Activated CD4-positive, alpha-beta T cell treated with anti-CD3 and anti-CD28 coated beads, Interleukin-2, amount 50 U/mL, for 4 hours (primary cell): Measurements from ENCODE around the gene GAMT.
"Not testable (repeated sequence)": the region's sequence is repeated elsewhere in the genome, so short reads cannot be mapped to it uniquely, and the experiment has no call there.

ENCODE experiments used
- DNase-seq, 2 experiments: peaks; one replicate each; pipeline ENCODE4 v3.0.0-alpha.2; 2020

GAMT gene

DNA sequence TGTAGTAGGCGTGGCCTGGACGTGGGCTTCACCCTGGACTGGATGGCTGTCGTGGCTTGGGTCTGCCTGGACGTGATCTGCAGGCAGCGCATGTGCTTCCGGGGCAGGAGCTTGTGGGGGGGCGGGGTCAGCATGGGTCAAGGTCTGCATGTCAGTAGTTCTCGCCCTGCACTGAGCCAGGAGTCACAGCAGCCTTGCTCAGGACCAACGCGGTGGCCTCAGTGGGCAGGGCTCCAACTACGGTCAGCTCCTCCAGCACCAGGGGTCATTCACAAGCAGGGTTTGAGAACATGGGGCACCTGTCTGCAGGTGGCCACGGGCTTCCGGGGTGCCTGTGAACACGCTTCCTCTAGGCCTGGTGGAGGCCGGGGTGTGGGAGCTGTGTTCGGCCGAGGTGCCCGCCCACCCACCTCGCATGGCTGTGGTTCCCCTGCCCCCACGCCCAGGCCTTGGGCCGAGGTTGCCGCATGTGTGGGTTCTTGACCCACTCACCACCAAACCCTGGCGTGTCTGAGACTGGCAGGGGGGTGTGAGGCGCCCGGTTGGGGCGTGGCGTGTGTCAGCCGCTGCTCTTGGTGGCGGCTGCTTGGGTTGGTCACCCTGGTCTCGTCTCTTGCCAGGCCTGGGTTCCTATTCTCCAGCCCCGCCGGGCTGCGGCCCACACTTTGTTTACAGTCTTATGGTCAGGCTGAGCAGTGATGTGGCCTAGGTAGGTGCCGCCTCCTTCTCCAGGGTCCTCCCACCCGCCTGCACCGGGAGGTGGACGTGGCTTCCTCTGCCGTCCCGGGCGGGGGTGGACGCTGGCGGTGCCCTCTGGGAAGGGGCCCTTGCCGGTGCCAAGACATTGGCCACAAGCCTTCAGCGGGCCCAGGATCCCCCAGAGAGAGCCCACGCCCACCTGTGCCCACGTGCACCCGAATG lies 32.0 kb upstream of the GAMT start:
- no peak for DNase-seq

- no peak for DNase-seq
Observed at GRCh38 chr19:1432507-1432887, 31.2 kb upstream of the GAMT start.

DNA sequence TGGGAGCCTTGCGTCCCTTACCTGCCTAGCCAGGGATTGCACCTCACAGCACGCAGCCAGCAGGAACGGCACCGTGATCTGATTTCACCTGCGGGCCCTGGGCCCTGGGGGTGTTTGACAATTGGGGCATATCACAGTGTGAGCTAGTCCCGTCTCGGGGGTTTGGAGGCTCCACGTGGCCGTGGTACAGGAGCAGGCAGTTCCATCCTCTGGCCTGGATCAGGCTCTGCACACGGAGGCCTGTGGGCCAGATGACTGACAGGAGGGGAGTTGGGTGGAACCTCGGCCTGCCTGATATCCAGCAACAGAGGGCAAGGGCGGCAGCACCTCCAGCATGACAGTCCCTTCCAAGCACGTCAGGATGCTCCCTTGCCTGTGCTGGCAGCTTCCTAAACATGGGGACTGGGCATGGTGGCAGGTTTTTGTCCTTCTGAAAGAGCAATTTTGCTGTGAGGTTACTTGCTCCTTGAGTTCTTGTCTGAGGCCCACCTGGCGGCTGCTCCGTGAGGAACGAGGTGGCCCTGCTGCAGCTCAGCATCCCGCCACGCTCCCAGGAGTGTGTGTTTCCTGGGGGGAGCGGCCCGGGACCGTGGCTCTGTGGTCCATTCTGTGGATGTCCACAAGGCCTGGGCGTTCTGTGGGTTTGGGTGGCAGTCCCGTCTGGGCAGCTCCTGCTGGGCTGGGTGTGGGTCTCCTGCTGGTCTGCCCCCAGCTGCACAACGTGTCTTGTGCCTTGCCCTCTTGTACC lies 30.6 kb upstream of the GAMT start:
- no peak for DNase-seq

DNA sequence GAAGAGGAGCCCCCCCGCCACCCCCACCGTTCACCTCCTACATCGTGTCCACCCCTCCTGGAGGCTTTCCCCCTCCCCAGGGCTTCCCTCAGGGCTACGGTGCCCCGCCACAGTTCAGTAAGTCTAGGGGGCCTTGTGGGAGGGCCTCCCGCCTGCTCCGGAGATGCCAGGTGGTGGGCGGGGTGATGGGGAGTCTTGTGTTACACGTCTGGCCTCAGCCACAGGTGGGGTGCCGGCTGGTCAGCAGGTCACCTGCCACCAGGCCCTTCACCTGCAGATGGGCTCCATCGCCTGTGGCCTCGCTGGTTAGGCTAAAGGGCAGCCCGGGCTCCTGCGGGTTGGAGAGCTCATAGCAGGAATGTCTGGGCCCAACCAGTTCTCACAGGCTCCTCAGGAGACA lies 28.9 kb upstream of the GAMT start:
- DNase-seq = no peak

- DNase-seq = no peak
Observed at GRCh38 chr19:1429750-1430149, 28.4 kb upstream of the GAMT start.

DNA sequence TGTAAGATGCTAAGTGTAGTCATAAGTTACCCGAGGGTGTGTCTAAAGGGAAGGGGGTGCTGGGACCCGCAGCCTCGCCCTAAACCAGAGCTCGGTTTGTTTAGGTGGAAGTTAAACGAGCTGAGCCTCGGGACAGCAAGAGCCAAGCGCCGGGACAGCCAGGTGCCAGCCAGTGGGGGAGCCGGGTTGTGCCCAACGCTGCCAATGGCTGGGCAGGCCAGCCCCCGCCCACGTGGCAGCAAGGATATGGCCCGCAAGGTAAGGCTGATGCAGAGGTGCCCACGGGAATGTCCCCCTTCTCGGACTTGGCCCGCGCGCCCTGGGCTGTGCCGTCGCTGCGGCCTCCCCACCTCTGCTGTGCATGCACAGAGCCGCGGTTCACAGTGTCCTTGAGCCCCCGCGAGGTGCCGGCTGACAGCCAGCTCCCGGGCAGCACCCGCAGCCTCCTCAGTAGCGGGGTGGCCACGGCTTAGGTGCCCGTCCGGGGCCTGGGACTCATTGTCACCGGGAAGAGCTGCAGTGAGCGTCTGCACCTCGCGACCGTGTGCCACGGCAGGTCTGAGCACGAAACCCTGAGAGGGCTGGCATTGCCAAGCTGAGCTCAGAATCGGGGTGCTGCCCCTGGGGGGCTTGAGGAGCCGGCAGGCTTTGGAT lies 27.5 kb upstream of the GAMT start:
- no peak for DNase-seq

GRCh38 chr19:1427221-1427920 lies 26.0 kb upstream of the GAMT start:
- no peak for DNase-seq

GRCh38 chr19:1426736-1427135 lies 25.4 kb upstream of the GAMT start:
- DNase-seq = no peak

- DNase-seq = no peak
Observed at GRCh38 chr19:1425902-1426301, 24.6 kb upstream of the GAMT start.

GRCh38 chr19:1425102-1425837 lies 23.9 kb upstream of the GAMT start:
- DNase-seq = no peak

DNA sequence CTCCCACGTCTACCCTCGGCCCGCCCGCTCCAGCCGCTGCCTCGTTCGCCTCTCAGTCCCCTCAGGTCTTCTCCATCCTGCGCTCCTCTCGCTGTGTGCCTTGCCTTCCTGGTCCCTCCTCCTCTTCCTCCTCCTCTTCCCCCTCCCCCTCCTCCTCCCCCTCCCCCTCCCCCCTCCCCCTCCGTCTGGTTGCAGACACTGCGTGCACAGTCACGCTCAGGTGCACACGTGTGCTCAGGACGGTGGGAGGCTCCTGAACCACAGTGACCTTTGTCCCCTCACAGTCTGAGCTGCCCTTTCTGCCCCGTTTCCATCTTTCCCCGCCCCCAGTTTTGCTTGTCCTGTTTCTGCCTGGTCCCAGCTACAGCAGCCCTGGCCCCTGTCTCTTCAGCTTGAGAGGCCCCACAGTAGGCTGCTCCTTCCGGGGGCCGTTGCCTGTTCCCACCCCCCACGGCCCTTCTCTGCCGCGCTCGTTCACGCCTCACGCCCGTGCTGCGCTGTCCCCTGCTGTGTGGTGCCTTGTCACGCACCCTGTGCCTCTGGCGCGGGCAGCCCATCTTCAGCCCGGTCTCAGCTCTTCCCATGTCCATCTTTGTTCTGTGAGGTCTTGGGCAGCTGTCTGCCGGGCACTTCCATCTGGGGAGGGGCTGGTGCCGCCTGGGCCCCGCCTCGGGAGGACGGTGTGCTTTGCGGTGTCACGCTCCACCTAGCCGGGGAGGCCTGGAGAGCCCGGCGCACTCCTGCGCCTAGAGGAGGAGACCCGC lies 23.0 kb upstream of the GAMT start:
- no peak for DNase-seq

DNA sequence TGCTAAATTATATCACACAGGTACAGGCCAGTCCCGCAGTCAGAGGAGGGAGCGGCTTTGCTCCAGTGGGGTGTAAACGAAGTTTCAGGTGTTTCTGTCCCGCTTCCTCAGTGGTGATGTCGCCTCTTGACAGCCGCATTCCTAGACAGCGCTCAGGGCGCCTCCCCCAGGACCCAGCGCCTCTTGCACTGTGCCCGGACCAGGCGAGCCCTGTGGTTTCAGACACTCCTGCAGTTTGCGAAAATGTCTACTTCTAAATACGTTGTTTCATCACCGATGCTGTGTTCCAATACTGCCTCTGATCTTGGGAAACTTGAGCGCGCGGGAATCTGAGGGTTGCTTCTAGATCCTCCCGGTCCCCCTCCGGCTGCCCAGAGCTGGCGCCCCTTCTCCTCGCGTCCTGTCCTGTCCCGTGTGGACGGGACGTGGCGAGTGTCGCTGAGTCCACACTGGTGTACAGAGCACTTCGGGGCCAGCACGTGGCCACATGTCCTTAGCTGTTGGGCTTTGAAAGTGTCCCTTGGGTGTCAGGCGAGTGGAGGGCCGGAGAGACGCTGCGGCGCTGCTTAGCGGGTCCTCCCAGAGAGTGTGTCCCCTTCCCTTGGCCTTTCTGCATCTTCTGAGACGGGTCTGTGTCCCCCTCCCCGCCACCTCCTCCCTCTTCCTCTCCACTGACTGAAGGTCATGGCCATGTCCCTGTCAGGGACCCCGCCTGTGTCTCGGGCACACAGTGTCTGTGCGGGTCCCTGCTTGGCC lies 22.3 kb upstream of the GAMT start:
- no peak for DNase-seq

- no peak for DNase-seq
Observed at GRCh38 chr19:1422943-1423342, 21.6 kb upstream of the GAMT start.

GRCh38 chr19:1422360-1422759 lies 21.0 kb upstream of the GAMT start:
- DNase-seq = no peak

- DNase-seq = no peak
Observed at GRCh38 chr19:1421958-1422305, 20.6 kb upstream of the GAMT start.

GRCh38 chr19:1421218-1421957 lies 20.0 kb upstream of the GAMT start:
- DNase-seq = no peak

DNA sequence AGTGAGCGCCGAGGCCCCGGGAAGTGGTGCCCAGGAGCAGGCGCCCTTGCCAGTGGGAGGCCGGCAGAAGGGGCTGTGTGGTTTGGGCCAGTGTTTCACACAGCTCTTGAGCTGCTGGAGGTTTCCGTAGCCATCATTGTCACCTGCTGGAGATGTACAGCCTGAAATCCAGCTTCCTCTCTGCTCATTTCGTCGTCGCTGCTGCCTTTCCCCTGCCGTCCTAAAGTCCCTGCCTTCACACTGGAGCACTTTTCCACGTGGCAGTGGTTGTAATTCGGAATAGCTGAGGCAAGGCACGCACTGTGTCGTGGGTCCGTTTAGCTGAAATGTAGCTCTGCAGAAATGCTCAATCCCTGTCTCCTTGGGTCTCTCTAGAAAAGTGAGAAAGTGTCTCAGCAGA lies 19.2 kb upstream of the GAMT start:
- no peak for DNase-seq

- not testable (repeated sequence) for DNase-seq
Observed at GRCh38 chr19:1420085-1420484, 18.7 kb upstream of the GAMT start.

DNA sequence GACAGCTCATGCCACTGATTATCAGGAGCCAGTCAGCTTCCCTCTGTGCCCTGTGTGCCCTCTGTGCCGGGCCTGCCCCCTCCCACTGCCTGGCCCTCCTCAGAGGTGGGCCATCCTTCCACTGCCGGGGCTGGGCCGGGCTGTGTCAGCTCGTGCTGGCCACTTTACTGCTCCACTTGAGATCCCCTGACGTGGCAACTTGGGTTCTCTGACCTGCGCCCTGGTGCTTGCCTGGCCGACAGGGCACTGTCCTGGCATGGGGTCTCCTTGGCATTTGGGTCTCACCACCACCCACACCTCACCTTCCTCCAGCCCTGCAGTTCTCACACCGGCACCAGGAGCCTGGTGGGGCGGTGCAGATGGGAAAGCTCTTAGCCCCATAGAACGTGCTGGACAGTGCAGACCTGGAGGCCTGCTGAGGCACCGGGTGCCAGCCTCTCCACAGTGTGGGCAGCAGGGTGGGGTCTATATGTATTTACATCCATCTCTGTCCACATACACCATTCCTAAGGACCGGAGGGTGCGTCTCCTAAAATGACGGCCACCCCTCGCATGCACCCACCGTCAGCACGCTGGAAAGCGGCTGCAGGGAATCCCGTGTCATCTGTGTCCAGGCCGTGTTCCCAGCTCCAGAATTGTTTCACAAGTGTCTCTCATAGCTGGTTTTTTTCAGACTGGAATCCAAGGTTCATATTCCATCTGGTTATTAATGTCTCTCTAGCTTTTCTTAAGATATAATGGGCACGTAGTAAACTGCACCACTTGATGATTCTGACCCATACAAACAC lies 17.8 kb upstream of the GAMT start:
- DNase-seq = no peak

DNA sequence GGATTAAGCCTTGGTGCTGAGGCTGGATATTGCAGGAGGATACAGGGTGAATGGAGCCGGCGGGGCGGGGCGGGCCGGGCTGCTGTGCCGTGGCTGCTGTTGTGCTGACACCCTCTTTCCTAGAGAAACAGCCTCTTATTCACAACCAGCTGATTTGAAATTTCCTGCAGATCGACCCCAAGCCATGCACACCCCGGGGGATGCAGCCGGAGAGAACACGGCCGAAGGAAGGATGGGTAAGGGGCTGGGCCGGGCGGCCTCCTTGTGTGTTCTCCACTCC lies 17.1 kb upstream of the GAMT start:
- no peak for DNase-seq
